Activated CD8-positive, alpha-beta T cell treated with anti-CD3 and anti-CD28 coated beads for 36 hours (primary cell): ENCODE results near the gene ZHX3. TPM values are rescaled to one million over a fixed set of nuclear protein-coding genes. Genes with fewer than 3 reads are reported as not detected.

Source experiments
- ATAC-seq: fragments of 200-7000 bp; cut with Tn5 transposase; one replicate; pipeline ENCODE4 v1.10.0; 2021; ENCODE audit warnings: mild to moderate bottlenecking, moderate library complexity
- CTCF ChIA-PET: fragments of 350-600 bp; sonication (Branson Sonifier 250); formaldehyde crosslinking; loops from one replicate; lab custom pipeline; 2021; ENCODE audit warnings: antibody characterized with exemption; lab: Charles Lee
- POLR2A ChIA-PET: fragments of 350-600 bp; sonication (Branson Sonifier 250); formaldehyde crosslinking; loops from one replicate; lab custom pipeline; 2021; ENCODE audit warnings: antibody characterized with exemption; lab: Charles Lee
- DNase-seq: peaks from one replicate; pipeline ENCODE4 v3.0.0-alpha.2; 2020
- H3K27ac Mint-ChIP-seq: one replicate; pipeline ENCODE4 v1.8.0; 2021; ENCODE audit warnings: mild to moderate bottlenecking, mixed read lengths
- H3K27me3 Mint-ChIP-seq: one replicate; pipeline ENCODE4 v1.8.0; 2021; ENCODE audit warnings: mixed read lengths
- H3K36me3 Mint-ChIP-seq: one replicate; pipeline ENCODE4 v1.8.0; 2021; ENCODE audit warnings: low read depth, mixed read lengths
- H3K4me1 Mint-ChIP-seq: one replicate; pipeline ENCODE4 v1.8.0; 2021; ENCODE audit warnings: low read depth, mixed read lengths
- H3K4me3 Mint-ChIP-seq: one replicate; pipeline ENCODE4 v1.8.0; 2021; ENCODE audit warnings: mild to moderate bottlenecking, moderate library complexity, mixed read lengths
- H3K9me3 Mint-ChIP-seq: one replicate; pipeline ENCODE4 v1.8.0; 2021; ENCODE audit warnings: mixed read lengths
- intact Hi-C: fragments of 100-400 bp; cut with micrococcal nuclease; formaldehyde crosslinking; loops from one replicate; pipeline ENCODE4 v1.10.0; 2022
- total RNA-seq, 2 experiments: library from RNA; stranded (reverse); gene quantifications; one replicate each; pipeline ENCODE4 v1.2.3, GENCODE V29; 2021
- TF ChIP-seq, protein P1 (sequence below): fragments of 200-600 bp; IDR thresholded peaks from one replicate; pipeline ENCODE4 v1.8.0; 2022; ENCODE audit warnings: antibody characterized with exemption, mild to moderate bottlenecking

Gene ZHX3
- total RNA-seq, 2 experiments from 2014 or later = 14.1 to 14.2 TPM

DNA sequence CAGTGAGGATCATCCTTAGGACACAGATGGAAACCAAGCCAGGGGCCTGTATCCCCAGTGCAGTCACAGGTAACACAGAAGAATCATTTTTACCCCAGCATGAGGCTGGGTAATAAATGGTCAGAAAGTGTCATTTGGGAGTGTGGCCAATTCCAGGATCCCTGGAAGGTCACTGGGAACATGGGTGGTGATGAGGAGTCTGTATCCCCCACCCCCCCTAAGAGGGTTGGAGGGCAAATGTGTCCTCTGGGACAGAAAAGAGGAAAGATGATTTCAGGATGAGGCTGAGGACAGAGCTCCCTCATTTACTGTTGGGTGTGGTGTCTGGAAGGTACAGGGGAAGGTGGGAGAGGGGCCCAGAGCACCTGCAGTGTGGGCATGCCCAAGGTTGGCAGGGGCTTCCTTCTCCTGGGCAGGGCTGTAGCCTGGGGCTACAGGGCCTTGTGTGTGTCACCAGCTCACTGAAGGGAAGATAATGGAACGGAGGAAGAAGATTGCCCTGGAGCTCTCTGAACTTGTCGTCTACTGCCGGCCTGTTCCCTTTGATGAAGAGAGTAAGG, 145.7 kb downstream of the ZHX3 start:
- ChIA-PET POLR2A (interaction anchor here (1.0 to 1.4 kb wide), 2 partner anchors 8 to 37 kb away, joined by 3 to 4 read pairs; no protein-coding TSS in a partner anchor), CTCF (interaction anchor here (0.9 to 5.4 kb wide), 11 partner anchors 10 to 169 kb away, joined by 3 to 36 read pairs (median 17); partner anchors contain the start of gene LPIN3)
- Mint-ChIP-seq H3K36me3 (peaks cover 58% of the 10 kb centered on the region), H3K27me3 (no peaks in the 10 kb centered on the region), H3K4me3 (no peak overlapping the region), H3K27ac (peak overlapping the region; percentile 75), H3K4me1 (peaks cover 37% of the 10 kb centered on the region), H3K9me3 (no peaks in the 10 kb centered on the region)
- DNase-seq (no peak), ATAC-seq (no peak)
- intact Hi-C loops = loop anchor here (10.0 kb wide), 1 partner anchor 53 kb away; no protein-coding TSS in a partner anchor
- TF ChIP-seq, protein P1, sequence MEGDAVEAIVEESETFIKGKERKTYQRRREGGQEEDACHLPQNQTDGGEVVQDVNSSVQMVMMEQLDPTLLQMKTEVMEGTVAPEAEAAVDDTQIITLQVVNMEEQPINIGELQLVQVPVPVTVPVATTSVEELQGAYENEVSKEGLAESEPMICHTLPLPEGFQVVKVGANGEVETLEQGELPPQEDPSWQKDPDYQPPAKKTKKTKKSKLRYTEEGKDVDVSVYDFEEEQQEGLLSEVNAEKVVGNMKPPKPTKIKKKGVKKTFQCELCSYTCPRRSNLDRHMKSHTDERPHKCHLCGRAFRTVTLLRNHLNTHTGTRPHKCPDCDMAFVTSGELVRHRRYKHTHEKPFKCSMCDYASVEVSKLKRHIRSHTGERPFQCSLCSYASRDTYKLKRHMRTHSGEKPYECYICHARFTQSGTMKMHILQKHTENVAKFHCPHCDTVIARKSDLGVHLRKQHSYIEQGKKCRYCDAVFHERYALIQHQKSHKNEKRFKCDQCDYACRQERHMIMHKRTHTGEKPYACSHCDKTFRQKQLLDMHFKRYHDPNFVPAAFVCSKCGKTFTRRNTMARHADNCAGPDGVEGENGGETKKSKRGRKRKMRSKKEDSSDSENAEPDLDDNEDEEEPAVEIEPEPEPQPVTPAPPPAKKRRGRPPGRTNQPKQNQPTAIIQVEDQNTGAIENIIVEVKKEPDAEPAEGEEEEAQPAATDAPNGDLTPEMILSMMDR = no peak

- TF ChIP-seq, protein P1 = no peak
- peaks cover 48% of the 10 kb centered on the region for H3K4me1 Mint-ChIP-seq
- ChIA-PET POLR2A (interaction anchor here (1.1 to 3.7 kb wide), 2 partner anchors 13 to 14 kb away, joined by 4 to 40 read pairs; no protein-coding TSS in a partner anchor), CTCF (interaction anchor here (1.2 to 2.2 kb wide), 2 partner anchors 36 to 169 kb away, joined by 3 to 10 read pairs; no protein-coding TSS in a partner anchor)
- H3K4me3 Mint-ChIP-seq = no peak overlapping the region
- peak overlapping the region; percentile 59 for H3K27ac Mint-ChIP-seq
- intact Hi-C loops = loop anchor here (10.0 kb wide), 1 partner anchor 54 kb away; no protein-coding TSS in a partner anchor
- DNase-seq = no peak
- peaks cover 67% of the 10 kb centered on the region for H3K36me3 Mint-ChIP-seq
- ATAC-seq = no peak
- no peaks in the 10 kb centered on the region for H3K27me3 Mint-ChIP-seq
- no peaks in the 10 kb centered on the region for H3K9me3 Mint-ChIP-seq
Observed at GRCh38 chr20:41170386-41171105, 147.0 kb downstream of the ZHX3 start.

- intact Hi-C loops = loop anchor here (10.0 kb wide), 1 partner anchor 55 kb away; no protein-coding TSS in a partner anchor
- DNase-seq (peak; percentile 1), ATAC-seq (no peak)
- POLR2A ChIA-PET = interaction anchor here (1.0 to 3.7 kb wide), 4 partner anchors 13 to 32 kb away, joined by 4 to 40 read pairs (median 6); partner anchors contain the start of gene PLCG1
- H3K27me3 Mint-ChIP-seq = no peaks in the 10 kb centered on the region
- no peak overlapping the region for H3K4me3 Mint-ChIP-seq
- H3K36me3 Mint-ChIP-seq = peaks cover 74% of the 10 kb centered on the region
- peak overlapping the region; percentile 59 for H3K27ac Mint-ChIP-seq
- peaks cover 51% of the 10 kb centered on the region for H3K4me1 Mint-ChIP-seq
- H3K9me3 Mint-ChIP-seq = no peaks in the 10 kb centered on the region
- CTCF ChIA-PET = interaction anchor here (1.2 to 2.2 kb wide), 2 partner anchors 35 to 170 kb away, joined by 3 to 10 read pairs; no protein-coding TSS in a partner anchor
- TF ChIP-seq, protein P1 = no peak
Observed at GRCh38 chr20:41169791-41170351, 147.7 kb downstream of the ZHX3 start.

DNA sequence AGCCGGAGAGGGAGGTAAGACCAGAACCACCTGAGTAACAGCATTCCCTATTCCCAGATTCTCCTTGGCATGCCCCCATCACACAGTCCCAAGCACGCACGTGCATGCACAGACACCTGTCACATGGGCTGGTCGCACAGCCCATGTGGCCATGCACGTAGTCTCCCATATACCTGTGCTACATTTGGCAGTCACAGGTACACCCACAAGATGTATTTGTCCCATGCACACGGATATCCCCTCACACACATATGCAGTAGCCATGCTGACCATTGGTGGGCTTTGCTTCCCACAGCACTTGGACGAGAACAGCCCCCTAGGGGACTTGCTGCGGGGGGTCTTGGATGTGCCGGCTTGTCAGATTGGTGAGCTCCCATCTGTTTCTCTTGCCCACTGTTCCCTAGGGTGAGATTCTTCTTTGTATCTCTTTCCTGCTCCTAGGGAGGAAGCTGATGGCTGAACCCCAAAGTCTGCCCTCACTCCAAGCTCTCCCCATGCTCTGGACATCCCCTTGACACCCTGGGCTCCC, 148.3 kb downstream of the ZHX3 start:
- Mint-ChIP-seq H3K36me3 (peaks cover 77% of the 10 kb centered on the region), H3K9me3 (no peaks in the 10 kb centered on the region), H3K27ac (peak overlapping the region; percentile 59), H3K27me3 (no peaks in the 10 kb centered on the region), H3K4me1 (peaks cover 54% of the 10 kb centered on the region), H3K4me3 (no peak overlapping the region)
- ChIA-PET POLR2A (interaction anchor here (0.7 to 3.7 kb wide), 6 partner anchors 11 to 31 kb away, joined by 4 to 40 read pairs (median 4); partner anchors contain the start of gene PLCG1), CTCF (interaction anchor here (1.2 to 2.2 kb wide), 2 partner anchors 34 to 170 kb away, joined by 3 to 10 read pairs; no protein-coding TSS in a partner anchor)
- TF ChIP-seq, protein P1 = no peak
- intact Hi-C loops = no loop called here
- ATAC-seq = no peak
- DNase-seq = no peak
